Measurements from ENCODE around the gene SBNO1.
"Not testable (repeated sequence)": the region's sequence is repeated elsewhere in the genome, so short reads cannot be mapped to it uniquely, and the experiment has no call there.

SBNO1 gene

GRCh38 chr12:123248996-123249741 is 115.5 kb downstream of the SBNO1 start:
- DNase-seq (ENCODE audit: low read depth in 2 of 2): not testable (repeated sequence)

- DNase-seq (ENCODE audit: low read depth in 2 of 2): not testable (repeated sequence)
These were observed 116.5 kb downstream of the SBNO1 start for GRCh38 chr12:123248129-123248528.

GRCh38 chr12:123245678-123246077 is 119.0 kb downstream of the SBNO1 start:
- no peak for DNase-seq (ENCODE audit: low read depth in 2 of 2)

- DNase-seq (ENCODE audit: low read depth in 2 of 2): no peak
These were observed 120.9 kb downstream of the SBNO1 start for GRCh38 chr12:123243671-123244262.

- no peak for DNase-seq (ENCODE audit: low read depth in 2 of 2)
These were observed 122.3 kb downstream of the SBNO1 start for GRCh38 chr12:123242116-123242904.

Measured in stimulated activated CD8-positive, alpha-beta memory T cell treated with anti-CD3 and anti-CD28 coated beads, Interleukin-2, amount 100 ng/mL, for 1 hour (primary cell).